GM19099 (cell line): ENCODE measurements around the gene EEFSEC.

Experiments
- POLR2A ChIP-seq: IDR thresholded peaks from 3 replicates; pipeline ENCODE4 v1.6.1; 2011; ENCODE audit warnings: low read depth; ENCODE audit not compliant: insufficient read length; ENCODE audit errors: extremely low read depth

The EEFSEC gene

DNA sequence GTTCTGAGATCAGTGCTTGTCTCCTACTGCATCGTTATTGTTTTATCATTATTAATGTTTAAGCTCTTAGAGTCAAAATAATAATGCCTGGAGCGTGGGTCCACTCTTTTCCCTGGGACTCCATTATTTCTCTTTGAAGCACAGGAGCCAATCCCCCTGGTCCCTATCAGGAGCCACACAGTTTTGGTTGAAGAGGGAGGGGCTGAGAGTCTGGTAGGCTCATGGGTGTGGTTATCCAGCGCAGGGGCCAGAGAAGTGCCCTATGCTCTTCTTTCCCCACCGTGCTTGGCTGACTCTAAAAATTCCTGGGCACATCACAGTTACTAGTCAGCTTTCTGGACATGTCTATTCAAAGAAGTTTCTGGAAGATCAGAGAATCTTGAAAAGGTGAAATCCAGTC is 191.9 kb downstream of the EEFSEC start:
- no peak for TF ChIP-seq POLR2A

DNA sequence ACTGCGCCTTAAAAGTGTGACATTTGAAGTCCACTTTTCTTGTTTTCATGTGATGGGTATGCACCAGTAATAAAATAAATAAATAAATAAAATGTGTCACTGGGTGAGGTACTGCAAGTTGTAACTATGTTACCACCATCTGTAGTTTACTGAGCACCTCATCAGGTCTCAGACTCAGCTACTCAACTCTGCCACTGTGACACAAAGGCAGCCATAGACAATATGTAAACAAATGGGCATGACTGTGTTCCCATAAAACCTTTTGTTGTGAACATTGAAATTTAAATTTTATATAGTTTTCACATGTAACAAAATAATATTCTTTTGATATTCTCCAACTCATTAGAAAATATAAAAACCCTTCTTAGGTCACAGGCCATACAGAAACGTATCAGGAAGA is 193.3 kb downstream of the EEFSEC start:
- TF ChIP-seq POLR2A = no peak

DNA sequence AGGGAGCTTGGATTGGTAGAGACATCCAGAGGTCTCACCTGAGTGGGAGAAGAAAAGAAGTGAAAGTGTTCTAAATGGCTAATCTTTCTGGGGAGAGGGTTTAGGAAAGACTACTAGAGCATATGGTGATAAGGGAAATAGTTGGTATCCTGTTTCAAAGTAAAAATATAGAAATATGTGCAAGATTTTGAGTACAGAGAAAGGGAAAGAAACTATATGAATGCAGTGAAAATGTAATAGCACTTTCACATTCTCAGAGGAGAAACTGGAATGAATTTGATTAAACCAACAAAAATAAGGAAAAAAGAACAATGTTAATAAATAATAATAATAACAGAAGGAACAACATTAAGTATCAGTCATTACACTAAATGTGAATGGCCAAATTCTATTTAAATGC is 194.0 kb downstream of the EEFSEC start:
- no peak for TF ChIP-seq POLR2A

DNA sequence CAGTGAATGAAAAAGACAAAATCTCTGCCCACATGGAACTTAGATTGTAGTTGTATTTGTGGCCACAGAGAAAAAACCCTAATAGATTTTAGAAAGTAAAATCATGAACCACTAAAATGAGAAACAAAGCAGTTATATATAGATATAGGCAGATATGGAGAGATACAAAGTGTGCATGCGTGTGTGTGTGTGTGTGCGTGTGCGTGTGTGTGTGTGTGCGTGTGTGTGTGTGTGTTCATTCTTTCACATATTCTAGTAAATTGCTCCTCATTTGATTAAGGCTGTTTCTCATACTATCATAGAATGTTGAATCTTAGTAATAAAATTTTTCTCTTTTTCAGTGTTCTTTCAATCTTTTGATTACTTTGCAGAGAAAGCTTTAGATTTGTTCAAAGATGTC is 194.8 kb downstream of the EEFSEC start:
- TF ChIP-seq POLR2A = no peak

DNA sequence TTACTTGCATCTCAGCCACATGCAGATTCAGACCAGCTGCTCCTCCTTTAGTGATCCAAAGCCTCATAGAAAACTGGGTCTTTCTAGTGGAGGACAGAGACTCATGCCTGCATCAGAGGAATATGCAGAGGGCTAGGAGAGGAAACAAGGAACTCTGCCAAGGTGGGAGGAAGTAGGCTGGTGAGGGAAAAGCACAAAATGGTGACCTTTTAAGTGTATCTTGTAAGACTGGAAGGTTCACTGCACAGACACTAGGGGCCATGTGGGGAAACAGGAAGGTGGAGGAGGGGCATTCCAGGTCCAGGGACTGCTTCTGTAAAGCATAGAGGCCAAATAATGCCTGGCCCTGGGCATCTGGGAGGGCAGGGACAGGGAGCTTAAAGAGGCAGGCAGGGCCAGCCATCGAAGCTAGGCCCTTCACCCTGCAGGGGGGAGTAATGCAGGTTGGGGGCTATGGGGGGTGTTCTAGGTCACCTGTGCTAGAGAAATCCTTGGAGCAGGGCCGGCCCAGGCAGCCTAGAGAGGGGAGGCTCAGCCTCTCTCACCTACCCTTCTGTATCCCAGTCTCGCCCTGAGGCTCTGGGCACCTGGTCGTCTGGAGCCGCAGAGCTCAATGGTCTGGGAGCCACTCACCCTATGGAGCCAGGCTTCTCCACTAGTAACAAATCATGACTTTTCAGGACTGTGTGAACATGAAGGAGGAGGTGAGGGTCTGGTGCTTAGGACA is 195.7 kb downstream of the EEFSEC start:
- TF ChIP-seq POLR2A = no peak

DNA sequence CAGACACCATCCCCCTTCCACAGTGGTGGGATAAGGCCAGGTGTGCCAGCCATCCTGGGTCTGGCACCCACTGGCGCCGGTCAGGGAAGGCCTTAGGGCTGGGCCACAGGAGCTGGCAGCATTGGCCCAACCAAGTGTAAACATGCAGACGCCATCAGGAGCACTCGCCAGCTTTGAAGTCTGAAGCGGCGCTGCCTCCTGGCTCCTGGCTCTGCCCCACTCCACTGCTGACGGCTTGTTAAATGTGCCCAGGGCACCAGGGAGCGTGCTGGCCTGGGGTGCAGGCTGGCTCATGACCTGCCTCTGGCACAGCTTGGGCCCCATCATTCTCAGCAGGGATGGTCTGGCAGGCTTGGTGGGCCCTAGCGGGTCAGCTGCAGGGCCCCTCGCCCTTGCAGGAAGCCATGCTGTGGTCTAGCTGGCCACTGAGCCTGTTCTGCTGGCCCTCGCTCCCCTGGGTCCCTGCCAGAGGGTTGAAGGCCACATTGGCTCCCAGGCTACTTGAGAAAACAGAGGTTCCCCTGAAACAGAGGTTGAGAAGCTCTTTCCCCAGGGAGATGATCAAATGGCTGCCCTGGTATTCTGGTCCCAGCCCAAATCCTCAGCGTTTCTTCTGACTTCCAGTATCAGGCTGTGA is 196.8 kb downstream of the EEFSEC start:
- TF ChIP-seq POLR2A = no peak

DNA sequence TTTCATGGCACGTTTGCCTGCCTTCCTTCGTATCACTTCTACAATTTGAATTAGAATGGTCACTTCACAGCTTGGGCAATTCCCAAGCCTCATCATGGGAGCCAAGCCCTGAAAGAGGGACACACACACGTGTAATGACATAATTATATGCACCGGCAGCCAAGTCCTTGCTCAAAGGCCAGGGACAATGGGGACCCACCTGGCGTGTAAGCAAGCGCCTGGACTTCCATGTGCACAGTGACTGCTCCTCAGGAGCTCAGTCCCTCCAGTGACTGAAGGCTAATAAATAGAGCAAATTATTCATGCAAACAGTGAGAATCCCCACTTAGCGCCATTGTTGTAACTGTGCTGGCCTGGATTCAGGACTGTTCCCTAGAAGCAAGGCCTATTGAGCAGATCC is 198.3 kb downstream of the EEFSEC start:
- TF ChIP-seq POLR2A = no peak

DNA sequence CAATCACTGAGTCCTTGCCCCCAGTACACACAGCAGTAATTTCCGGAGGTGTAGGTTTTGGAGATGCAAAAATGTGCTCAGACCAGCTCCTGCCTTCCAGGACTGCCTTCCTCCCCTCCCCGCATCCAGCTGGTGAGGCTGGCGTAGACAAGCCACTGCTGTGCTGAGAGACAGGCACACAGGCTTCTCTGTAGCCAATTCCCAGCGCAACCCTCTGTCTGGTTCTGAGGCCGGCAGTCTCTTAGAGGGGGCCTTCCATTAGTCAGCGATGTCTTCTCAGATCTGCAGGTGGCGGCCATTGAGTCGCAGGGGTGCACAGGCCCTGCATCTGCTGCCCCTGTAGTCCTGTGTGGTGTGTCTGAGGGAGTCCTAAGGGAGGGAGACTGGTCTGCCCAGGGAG is 199.0 kb downstream of the EEFSEC start:
- no peak for TF ChIP-seq POLR2A

DNA sequence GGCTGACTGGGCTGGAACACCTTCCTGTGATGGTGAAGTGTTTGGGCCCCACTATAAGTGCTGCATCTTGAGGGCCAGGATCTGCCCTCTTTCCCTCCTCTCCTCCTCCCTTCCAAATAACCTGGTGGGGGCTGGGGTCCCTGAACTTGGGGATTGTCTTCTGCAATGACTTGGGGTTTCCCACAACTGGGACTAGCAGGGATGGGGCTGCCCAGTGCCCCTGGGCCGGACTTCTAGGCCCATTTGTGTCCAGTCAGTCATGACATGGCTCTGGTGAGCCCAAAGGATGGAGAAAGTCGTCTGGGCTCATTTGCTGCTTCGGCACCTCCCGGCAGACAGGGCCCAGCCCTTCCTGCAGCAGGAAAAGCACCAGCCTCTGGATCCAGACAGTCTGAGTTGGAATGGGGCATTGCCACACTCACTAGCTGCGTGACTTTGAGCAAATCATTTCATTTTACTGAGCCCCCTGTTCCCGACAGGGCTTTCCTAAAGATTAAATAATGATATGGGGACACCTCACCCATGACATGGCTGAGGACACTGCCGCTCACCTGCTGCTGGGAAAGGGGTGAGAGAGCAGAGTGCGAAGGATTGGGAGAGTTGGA is 200.2 kb downstream of the EEFSEC start:
- TF ChIP-seq POLR2A = no peak

DNA sequence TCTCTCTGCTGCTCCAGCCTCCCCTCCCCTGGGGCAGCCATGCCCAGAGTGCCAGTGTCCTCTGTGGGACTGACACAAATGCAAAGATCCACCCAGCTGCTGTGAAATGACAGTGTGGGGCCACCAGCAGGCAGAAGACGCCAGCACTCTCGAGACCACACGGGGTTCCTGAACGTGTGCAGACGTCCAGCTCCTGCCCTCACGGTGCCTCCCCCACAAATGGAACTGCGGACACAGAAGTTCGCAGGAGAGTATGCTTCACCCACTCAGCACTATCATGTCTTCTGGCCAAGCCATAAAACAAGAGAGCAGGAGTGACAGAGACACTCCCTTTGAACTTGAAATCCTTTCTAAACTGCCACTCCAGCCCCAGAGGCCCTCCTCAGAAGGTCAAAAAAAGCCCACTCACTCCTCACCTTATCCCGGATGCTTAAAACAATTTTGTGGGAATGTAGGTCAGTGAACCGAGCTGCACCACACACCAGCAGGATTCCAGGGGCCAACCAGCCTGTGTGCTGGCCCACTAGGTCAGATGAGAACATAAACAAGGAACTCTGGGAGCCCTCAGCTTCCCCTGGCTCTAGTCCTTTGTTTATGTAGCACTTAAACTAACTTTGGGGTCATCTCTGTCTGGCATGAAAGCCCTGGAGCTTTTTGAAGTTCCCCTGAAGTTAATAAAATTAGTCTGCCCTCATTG is 200.9 kb downstream of the EEFSEC start:
- TF ChIP-seq POLR2A = no peak

DNA sequence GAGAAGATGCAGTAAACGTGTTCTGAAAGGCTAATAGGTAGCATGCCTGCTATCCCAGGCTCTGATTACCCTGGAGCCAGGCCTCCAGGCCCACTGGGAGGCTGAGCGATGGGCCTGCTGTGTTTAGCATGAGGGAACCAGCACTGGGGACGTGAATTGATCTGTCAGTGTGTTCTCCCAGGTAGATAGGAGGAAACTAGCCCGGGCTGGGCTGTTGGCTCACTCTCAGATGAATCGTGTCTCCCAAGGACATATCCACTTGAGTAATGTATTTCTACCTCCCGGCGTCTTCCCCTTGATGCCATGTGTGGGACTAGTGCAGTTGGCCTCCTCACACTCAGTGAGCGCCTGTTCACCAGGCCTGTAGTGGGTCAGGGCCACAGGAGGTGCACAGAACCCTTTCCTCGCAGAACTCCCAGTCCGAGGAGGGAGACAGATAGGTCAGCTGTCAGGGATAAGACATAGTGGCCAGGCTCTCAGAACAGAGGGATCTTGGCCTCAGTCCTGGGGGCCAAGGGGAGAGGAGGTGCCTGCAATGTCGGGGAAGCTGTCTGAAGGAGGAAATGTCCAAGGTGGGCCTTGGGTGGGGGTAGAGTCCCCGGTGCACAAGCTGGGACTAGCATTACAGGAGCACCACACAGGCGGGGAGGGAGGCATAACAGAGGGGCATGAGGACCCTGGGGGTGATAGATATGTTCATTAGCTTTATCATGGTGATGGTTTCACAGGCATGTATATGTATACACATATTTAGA is 201.7 kb downstream of the EEFSEC start:
- no peak for TF ChIP-seq POLR2A

DNA sequence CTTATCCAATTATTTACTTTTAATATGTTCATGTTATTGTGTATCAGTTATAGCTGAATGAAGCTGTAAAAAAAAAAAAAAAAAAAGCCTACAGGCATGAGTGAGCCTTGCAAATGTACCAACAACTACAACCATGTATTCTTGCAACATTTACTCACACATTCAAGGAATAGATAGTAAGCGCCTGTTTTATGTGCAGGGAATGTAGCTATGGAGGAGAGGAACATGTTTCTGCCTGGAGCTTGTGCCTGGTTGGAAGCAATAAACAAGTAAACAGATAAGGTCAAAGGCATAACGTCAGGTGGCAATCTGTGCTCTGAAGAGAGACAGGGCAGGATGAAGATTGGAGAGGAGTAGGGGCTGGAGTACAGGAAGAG is 202.2 kb downstream of the EEFSEC start:
- TF ChIP-seq POLR2A = no peak

DNA sequence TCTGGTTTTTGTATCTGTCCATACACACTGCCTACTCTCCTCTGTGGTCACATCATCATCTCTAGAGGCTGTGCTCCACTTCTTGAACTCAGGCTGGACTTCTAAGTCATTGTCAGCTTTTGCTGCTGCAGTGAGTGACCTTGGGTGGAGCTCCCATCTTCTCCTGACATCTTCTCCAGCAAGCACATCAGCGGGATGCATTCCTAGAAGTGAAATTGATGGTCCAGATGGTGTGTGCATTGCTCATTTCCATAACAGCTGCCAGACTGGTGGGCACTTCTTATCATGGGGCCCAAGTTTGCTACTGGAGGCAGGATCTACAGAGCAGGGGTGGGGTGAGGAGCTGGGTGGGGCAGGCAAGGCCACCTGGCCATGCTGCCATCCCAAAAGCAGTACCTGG is 203.5 kb downstream of the EEFSEC start:
- TF ChIP-seq POLR2A = no peak

DNA sequence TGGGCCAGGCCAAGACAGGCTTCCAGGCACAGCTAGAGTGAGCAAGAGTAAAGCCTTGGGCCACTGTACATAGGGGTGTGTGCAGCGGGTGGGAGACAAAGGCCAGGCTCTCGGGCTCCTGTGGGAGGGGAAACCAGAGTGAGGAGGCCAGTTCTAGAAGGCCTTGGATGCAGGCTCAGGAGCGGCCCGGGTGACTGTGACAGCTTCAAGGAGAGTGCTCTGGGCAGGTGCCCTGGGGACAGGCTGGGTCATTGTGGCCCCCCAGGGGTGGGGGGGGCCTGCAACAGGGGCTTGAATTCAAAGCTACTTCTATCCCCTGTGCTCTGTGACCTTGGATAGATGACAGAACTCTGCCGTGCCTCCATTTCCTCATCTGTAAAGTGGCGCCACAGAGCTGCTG is 204.3 kb downstream of the EEFSEC start:
- no peak for TF ChIP-seq POLR2A
